GM21423 (cell line): ENCODE measurements around the gene STX3.
"Not testable (repeated sequence)": the region's sequence is repeated elsewhere in the genome, so short reads cannot be mapped to it uniquely, and the experiment has no call there.

ENCODE experiments used
- ATAC-seq: cut with Tn5 transposase; IDR thresholded peaks from one replicate; pipeline ENCODE4 v1.9.1; 2021; ENCODE audit warnings: mild to moderate bottlenecking, moderate library complexity; ENCODE audit not compliant: unreplicated experiment

The STX3 gene

DNA sequence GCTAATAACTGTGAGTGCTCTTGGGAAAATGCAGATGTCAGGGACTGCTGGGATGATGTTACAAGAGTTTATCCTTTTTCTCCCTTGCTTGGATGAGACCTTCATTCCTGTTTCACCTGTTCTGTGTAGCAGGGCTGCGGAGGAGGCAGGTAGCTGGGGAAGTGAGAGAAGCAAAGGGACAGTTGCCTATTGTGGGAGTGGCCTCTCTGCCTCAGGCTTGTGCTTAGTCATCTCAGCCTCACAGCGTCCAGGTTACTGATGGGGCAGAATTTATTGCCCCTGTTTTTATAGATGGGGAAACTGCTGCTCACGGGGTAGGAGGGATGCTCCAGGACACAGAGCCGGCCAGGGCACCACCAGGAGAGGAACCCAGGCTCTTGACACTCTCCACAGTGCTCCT lies 1.7 kb downstream of the STX3 start:
- no peak for ATAC-seq

DNA sequence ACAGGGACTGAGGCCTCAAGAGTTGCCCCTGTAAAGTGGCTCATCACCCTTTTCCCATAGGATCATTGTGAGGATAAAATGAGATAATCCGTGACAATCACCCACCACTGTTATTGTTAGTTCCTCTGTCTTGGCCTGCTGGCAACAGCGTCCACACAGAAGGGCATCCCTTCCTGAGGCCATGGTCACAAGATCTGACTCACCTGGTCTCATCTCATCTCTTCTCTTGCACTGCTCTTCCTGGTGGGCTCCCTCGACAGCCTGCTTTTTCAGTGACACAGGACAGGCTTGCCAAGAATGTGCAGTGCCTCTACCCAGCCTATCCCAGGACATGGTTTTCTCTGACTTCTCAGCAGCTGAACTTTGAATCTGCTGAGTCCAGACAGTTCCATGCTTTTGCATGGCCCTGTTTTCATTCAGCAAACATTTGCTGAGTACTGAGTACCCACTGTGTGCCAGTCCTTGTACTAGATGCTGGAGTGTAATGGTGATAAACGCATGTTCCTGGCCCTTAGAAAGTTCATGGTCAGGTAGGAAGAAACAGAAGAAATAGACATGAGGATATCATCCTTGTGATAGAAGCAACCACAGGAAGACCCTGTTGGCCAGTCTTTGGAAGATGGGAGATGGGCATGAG lies 3.3 kb downstream of the STX3 start:
- no peak for ATAC-seq

DNA sequence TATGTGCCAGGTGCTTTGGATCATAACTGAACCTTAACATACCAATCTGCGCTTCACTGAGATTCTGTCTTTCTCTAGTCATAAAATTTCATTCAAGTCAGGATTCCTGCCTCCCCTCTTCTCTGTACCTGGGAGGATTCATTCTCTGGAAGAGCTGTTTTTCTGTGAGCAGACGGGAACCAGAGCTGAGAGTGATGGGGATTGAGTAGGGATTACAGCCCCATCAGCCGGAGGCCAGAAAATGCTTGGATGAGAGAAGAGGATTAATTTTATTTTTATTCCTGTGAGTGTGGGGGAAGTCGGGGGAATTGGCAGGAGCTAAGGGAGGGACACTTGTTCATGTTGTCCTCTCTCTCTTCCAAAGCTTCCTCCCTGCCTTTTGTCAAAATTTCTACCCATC lies 4.7 kb downstream of the STX3 start:
- ATAC-seq: no peak

DNA sequence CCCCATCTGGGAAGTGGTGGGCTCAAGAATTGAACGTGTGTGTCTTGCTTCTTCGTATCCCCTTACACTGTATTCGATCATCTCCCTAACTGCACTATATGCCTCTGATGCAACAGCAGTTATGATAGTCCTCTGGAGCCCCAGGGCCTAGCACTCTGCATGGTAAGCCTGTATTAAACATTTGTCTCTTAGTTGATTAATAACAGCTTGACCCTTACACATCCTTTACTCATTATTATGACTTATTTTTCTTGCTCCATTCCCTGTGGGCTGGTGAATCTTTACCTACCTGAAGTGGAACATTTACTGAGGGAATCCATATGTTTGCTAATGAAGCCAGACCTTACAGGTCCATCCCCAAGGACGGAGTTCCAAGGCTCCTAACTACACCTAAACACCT lies 5.6 kb downstream of the STX3 start:
- ATAC-seq: no peak

GRCh38 chr11:59761993-59762392 lies 6.8 kb downstream of the STX3 start:
- no peak for ATAC-seq

DNA sequence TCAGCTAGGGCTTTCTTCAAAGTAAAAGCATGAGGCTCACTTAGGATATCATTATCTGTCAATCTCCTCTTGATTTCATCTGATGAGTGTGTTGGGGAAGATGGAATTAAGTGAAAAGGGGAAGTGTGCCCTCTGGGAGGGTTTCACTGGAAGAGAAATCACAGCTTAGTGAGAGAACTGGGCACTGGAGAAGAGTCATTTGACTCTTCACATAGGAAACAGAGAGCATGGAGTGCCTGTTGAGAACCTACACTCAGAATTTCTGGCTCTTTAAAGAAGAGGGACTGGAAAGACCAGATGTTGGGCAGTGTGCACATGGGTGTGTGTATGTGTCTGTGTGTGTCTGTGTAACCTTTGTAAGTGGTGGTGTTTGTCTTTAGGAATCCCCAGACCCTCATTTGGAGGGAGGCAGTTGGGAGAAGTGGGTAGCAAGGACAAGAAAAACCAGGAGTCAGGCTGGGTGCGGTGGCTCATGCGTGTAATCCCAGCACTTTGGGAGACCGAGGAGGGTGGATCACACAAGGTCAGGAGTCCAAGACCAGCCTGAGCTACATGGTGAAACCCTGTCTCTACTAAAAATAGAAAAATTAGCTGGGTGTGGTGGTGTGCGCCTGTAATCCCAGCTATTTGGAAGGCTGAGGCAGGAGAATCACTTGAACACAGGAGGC lies 10.0 kb downstream of the STX3 start:
- no peak for ATAC-seq

DNA sequence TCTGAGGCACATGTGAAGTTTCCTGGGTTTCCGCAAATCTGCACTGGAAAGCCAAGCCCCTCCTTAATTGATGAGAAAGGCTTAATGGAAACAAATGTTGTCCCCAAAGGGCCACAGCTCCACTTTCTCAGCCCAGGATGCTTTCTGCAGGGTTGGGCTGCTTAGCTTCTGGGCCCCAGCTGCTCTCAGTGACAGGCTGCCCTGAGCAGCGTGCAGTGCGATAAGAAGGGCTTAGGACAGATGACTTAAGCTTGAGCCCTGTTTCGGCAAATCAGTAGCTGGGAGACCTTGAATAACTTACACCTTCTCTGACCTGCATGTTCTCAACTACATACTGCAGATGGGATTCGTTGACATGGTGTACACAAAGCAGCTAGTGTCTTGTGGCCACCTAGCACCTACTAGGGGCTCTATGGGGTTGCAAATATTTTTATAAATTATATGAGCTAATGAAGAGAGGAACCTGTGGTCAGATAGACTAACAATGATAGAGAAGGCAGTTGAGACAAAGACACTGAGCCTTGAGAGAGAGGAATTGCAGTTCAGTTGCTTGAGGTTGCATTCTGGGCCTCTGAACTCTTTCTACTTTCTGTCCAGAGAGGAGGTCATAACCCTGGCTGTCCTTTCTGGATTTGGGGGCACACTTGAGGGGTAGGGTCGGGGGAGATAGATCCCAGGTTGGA lies 11.5 kb downstream of the STX3 start:
- no peak for ATAC-seq

- ATAC-seq: no peak
These were observed 12.0 kb downstream of the STX3 start for GRCh38 chr11:59767225-59767611.

- no peak for ATAC-seq
These were observed 13.9 kb downstream of the STX3 start for GRCh38 chr11:59769111-59769510.

DNA sequence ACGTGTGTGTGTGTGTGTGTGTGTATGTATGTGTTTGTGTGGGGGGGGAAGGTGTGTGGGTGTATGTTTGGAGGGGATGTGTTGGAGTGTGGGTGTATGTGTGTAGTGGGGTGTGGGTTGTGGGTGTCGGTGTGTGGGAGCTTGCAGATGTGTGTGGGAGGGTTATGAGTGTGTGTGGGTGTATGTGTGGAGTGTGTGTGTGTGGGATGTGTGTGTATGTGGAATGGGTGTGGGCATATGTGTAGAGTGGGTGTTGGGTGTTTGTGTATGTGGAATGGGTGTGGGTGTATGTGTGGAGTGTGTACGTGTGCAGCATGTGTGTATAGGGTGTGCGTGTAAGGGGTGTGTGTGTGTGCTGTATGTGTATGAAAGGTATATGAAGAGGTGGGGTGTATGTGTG lies 14.7 kb downstream of the STX3 start:
- no peak for ATAC-seq

DNA sequence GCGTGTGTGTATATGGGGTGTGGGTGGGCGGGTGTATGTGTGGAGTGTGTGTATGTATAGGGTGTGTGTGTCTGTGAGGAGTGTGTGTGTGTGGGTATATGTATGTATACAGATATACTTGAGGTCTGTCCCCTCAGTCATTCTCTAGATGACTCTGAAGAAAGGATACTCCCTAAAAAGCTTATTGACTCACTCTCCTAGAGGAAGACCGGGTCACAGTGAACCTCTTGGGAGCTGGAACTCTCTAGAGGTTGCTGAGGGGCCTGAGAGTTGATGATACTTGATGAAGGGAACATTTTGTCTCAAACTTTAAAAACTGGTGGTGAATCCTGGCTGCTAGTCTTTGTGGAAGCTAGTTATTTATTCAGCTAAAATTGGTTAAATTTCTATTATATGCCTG lies 15.1 kb downstream of the STX3 start:
- ATAC-seq: no peak

DNA sequence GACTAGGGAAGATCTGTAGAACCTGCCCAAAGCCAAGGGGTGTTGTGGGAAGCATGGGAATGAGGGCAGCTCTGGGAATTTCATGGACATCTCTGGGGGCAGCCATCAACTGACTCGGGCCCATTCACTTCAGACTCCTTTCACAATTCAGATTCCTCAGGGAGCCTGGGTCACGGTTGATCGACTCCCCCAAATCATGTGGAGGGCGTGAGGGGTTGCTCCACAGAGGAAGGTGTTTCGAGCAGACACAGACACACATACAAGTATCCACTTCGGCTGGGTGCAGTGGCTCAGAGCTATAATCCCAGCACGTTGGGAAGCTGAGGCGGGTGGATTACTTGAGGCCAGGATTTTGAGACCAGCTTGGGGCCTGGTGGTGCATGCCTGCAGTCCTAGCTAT lies 15.7 kb downstream of the STX3 start:
- no peak for ATAC-seq

GRCh38 chr11:59771605-59772004 lies 16.4 kb downstream of the STX3 start:
- no peak for ATAC-seq

- no peak for ATAC-seq
These were observed 17.9 kb downstream of the STX3 start for GRCh38 chr11:59773083-59773440.

DNA sequence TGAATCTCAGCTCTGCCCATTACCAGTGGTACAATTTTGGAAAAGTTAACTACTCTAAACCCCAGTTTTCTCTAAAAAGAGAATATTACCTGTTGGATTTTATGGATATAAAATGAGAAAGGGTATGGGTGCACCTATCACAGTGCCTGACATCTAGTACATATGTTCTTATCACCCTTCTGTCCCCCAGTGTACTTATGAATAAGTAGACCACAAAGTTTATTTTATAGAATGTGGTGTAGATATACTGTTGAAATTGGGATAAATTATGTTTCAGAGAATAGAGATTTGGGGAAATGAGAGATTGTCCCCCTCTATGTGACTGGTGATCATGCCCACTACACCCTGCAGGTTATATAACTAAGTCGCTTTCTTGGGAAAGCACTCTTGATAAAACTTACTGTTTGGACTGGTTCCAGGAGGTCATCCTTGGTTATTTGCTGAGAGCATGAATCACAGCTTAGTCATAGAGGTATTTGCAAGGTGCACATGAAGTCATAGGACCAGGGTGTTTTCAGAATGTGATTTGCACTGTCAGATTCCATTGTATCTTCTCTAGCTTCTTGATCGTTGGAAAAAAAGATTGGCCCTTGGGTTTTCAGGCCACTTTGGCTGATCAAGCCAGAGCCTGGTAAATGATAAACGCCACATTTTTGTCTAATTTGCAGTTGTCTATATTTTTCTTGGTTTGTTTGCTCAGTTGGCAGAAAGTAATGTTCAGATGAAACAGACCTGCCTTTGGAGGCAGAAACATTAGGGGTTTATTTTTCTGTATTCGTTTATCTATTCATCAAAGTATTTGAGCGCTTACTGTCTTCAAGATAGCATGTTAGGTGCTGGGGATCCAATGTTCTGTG lies 21.3 kb downstream of the STX3 start:
- no peak for ATAC-seq

GRCh38 chr11:59777104-59777503 lies 21.9 kb downstream of the STX3 start:
- no peak for ATAC-seq

- ATAC-seq: no peak
These were observed 22.9 kb downstream of the STX3 start for GRCh38 chr11:59778122-59778521.

GRCh38 chr11:59779487-59779886 lies 24.3 kb downstream of the STX3 start:
- ATAC-seq: no peak

DNA sequence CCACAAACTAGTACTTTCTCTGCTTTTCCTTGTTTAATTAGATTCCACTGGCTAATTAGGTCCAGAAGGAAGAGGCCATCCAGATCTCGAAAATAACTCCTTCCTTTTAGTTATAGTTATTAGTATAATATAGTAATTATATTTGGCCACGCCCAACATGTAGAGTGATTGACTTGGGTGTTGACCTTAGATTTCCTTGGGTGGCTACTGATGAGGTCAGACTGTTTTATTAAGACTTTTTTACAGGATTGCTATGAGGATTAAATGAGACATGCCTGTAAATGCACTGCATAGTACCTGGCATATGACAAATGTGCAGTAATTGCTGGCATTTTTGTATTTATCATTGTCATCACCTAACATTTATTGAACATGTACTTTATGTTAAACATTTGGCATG lies 26.9 kb downstream of the STX3 start:
- no peak for ATAC-seq

DNA sequence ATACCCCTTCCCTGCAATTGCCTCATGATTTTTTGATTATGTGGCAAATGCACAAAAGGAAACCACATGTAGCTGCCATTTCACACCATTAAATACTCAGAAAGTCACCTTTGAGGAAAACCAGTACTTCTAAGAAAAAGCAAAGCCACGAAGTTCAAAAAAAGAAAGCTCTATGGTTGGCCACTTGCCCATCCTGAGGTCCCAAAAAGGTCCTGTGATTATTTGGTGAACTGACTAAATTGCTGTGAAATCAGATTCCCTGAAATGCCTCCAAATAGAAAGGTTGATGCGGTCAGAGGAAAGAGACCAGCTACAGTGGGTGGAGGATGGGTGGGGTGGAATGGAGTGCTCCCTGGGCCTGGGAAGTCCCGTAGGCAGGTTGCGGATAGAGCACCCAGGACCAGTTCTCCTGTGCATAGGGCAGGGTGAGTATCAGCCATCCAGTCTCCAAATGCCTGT lies 28.5 kb downstream of the STX3 start:
- ATAC-seq: no peak

GRCh38 chr11:59784441-59784840 lies 29.3 kb downstream of the STX3 start:
- ATAC-seq: not testable (repeated sequence)
